Esophagus squamous epithelium (tissue), 5 donors: ENCODE results near the gene KIF26B. TPM values are rescaled to one million over a fixed set of nuclear protein-coding genes. Genes with fewer than 3 reads are reported as not detected.

Experiments
- DNase-seq: peaks from one replicate; lab custom pipeline; 2025; lab: John Stamatoyannopoulos, UW
- H3K27ac ChIP-seq, 4 donors: fragments of 200-600 bp; sonication (generic); one replicate each; pipeline ENCODE4 v1.5.1; 2016 to 2019; ENCODE audit warnings: mild to moderate bottlenecking in 1 of 4
- H3K27me3 ChIP-seq, 4 donors: fragments of 200-600 bp; sonication (generic); 1 replicate in 3 of 4; 2 replicates in 1 of 4; pipeline versions ENCODE4 v1.5.1 to v1.6.0; 2017 to 2021; ENCODE audit warnings: antibody characterized with exemption in 1 of 4
- H3K36me3 ChIP-seq, 3 donors: fragments of 200-600 bp; sonication (generic); one replicate each; pipeline ENCODE4 v1.5.1; 2016 to 2019
- H3K4me1 ChIP-seq, 3 donors: fragments of 200-600 bp; sonication (generic); one replicate each; pipeline ENCODE4 v1.5.1; 2017 to 2019
- H3K4me3 ChIP-seq, 4 donors: fragments of 200-600 bp; sonication (generic); 1 replicate in 3 of 4; 2 replicates in 1 of 4; pipeline ENCODE4 v1.5.1; 2016 to 2019; ENCODE audit warnings: mild to moderate bottlenecking in 2 of 4, moderate library complexity in 1 of 4
- H3K9me3 ChIP-seq, 3 donors: fragments of 200-600 bp; sonication (generic); one replicate each; pipeline ENCODE4 v1.5.1; 2016 to 2019
- POLR2A ChIP-seq, 4 donors: fragments of 450-650 bp; IDR thresholded peaks; one replicate each; pipeline ENCODE4 v1.6.1; 2017; ENCODE audit warnings: antibody characterized with exemption in 4 of 4, mild to moderate bottlenecking in 4 of 4, moderate library complexity in 3 of 4
- WGBS, 2 donors: methylation state at CpG; one replicate each; pipeline ENCODE4 v1.1.5; 2018; 5-methylcytosine and 5-hydroxymethylcytosine counted together
- intact Hi-C: fragments of 100-400 bp; cut with DNase I; formaldehyde crosslinking; loops from one replicate; pipeline ENCODE4 v1.15.0; 2022
- total RNA-seq, 4 donors: library from RNA; depleted of rRNA; stranded (reverse); fragments of >200 nt; gene quantifications; one replicate each; pipeline ENCODE4 v1.1.0, GENCODE V29; 2016
- TF ChIP-seq, protein P1 (sequence below), 6 experiments: fragments of 450-650 bp in 4 of 6; fragments of 200-600 bp in 2 of 6; sonication (generic) in 2 of 6; IDR thresholded peaks; one replicate each; pipeline ENCODE4 v1.5.1; 2016 to 2019; ENCODE audit warnings: antibody characterized with exemption in 6 of 6, mild to moderate bottlenecking in 4 of 6, moderate library complexity in 4 of 6
- donor health status: DM: yes; HTN: yes; CAD: no.

KIF26B gene
- total RNA-seq, 4 donors from 2014 or later = 0.23 to 2.7 (median 1.0) TPM

DNA sequence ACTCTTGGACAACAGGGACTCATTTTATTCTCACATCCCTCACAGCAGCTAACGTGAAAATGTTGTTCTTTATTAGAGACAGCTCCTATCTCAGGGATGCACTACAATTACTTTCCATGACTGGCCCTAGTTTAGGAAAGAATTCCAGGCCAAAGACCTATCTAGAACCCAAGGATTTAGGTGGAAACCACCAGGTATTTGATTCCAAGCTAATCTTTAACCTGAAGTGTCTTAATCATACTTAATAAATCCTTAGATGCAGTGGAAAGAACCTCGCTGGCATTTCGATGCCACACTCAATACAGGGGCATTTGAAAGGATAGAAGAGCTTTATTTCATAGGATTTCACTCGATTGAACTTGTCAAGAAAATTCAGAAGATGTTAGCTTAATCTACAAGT, 218.3 kb downstream of the KIF26B start:
- H3K27me3 ChIP-seq = no peaks in the 10 kb centered on the region
- H3K4me3 ChIP-seq = no peak overlapping the region
- TF ChIP-seq, protein P1, sequence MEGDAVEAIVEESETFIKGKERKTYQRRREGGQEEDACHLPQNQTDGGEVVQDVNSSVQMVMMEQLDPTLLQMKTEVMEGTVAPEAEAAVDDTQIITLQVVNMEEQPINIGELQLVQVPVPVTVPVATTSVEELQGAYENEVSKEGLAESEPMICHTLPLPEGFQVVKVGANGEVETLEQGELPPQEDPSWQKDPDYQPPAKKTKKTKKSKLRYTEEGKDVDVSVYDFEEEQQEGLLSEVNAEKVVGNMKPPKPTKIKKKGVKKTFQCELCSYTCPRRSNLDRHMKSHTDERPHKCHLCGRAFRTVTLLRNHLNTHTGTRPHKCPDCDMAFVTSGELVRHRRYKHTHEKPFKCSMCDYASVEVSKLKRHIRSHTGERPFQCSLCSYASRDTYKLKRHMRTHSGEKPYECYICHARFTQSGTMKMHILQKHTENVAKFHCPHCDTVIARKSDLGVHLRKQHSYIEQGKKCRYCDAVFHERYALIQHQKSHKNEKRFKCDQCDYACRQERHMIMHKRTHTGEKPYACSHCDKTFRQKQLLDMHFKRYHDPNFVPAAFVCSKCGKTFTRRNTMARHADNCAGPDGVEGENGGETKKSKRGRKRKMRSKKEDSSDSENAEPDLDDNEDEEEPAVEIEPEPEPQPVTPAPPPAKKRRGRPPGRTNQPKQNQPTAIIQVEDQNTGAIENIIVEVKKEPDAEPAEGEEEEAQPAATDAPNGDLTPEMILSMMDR (IDR thresholded peaks at IDR 0.05) = no peak
- TF ChIP-seq POLR2A (IDR thresholded peaks at IDR 0.05) = no peak
- DNase-seq = no peak
- WGBS, 2 donors = 80 to 86% methylated on average over 4 of the region's 4 CpGs
- no peaks in the 10 kb centered on the region for H3K4me1 ChIP-seq
- intact Hi-C loops = no loop called here
- no peaks in the 10 kb centered on the region for H3K36me3 ChIP-seq
- no peak overlapping the region for H3K27ac ChIP-seq
- no peaks in the 10 kb centered on the region for H3K9me3 ChIP-seq

DNA sequence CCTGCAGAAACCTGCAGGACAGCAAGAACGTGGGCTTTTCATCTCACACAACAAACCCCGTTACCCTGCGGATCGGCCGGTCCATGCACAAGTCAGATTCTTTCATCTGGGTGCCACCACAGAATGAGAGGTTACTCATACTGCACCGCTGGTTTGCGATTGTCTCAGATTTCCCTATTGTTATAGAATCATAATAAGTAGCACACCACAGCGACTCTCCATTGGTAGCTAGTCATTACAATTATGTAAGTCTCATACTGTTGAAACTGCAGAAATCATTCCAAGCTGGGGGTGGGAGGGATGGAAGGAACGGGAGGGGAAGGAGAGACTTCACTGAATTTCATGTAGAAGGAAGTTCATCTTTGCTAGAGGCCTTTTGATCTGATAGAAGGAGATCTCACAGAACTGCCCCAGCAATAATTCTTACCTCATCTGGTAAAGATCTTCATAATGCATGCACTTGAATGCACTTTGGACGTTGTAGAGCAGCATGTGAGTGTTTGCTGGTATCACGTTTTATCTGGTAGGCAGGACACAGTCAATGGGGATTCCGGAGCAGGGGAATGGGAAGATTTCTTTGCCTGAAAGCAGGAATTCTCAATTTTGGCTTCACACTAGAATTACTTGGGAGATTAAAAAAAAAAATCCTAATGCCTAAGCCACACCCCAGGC, 221.1 kb downstream of the KIF26B start:
- no peak for DNase-seq
- Histone ChIP-seq H3K4me3 (no peak overlapping the region), H3K36me3 (no peaks in the 10 kb centered on the region), H3K9me3 (no peaks in the 10 kb centered on the region), H3K27me3 (no peaks in the 10 kb centered on the region), H3K27ac (no peak overlapping the region), H3K4me1 (no peaks in the 10 kb centered on the region)
- 73 to 76% methylated on average over 6 to 12 of the region's 12 CpGs for WGBS, 2 donors
- intact Hi-C loops = no loop called here
- TF ChIP-seq POLR2A (IDR thresholded peaks at IDR 0.05) = no peak
- TF ChIP-seq, protein P1 (IDR thresholded peaks at IDR 0.05) = no peak

DNA sequence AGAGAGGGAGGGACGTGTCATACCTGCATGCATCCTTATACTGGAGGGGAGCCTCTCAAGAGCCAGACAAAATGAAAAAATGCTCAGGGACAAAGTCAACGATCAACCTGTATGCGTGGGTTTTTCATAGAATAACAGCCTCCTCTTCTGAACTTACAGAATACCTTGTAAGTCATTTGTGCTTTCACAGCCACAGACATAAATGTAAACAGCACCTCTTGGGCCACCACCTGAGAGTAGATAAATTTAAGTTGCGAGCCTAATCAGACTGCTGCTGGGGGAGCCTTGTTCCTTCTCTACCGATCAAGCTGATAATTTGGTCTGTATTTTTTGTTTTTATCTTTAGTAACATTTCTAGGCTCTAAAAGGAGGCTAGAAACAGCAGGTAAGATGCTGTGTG, 223.1 kb downstream of the KIF26B start:
- WGBS, 2 donors = 75 to 83% methylated on average over 5 of the region's 5 CpGs
- intact Hi-C loops = no loop called here
- no peaks in the 10 kb centered on the region for H3K27me3 ChIP-seq

DNA sequence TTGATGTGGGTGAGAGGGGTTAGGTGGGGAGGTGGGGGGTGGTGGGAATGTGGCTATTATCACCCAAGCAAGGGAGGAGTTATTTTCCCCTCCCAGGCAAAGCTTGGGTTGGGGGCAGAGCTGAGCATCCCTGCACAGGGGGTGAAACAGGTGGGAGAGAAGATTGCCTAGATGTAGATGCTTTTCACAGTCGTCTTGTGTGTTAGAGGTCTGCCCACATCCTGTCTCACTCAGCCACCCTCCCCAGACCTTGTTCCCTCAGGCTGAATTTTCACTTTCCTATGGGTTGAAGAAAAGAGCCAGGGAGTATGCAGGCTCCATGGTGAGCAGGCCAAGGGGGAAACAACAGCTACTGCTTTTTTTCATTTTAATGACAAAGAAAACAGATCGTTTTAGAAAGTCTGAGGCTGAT, 223.5 kb downstream of the KIF26B start:
- Histone ChIP-seq H3K4me1 (no peaks in the 10 kb centered on the region), H3K27ac (no peak overlapping the region), H3K4me3 (no peak overlapping the region), H3K9me3 (no peaks in the 10 kb centered on the region), H3K36me3 (no peaks in the 10 kb centered on the region), H3K27me3 (peaks cover 0 to 2% (median 0%) of the 10 kb centered on the region in 4 donors)
- no peak for DNase-seq
- no peak for TF ChIP-seq POLR2A (IDR thresholded peaks at IDR 0.05)
- TF ChIP-seq, protein P1 (IDR thresholded peaks at IDR 0.05) = no peak
- WGBS, 2 donors = 40% methylated on average over 2 of the region's 2 CpGs
- intact Hi-C loops = no loop called here

More for the DNA sequence above, 223.1 kb downstream of the KIF26B start:
- no peak for DNase-seq
- H3K4me1 ChIP-seq = no peaks in the 10 kb centered on the region
- no peaks in the 10 kb centered on the region for H3K36me3 ChIP-seq
- no peak overlapping the region for H3K4me3 ChIP-seq
- H3K9me3 ChIP-seq = no peaks in the 10 kb centered on the region
- TF ChIP-seq, protein P1 (IDR thresholded peaks at IDR 0.05) = no peak
- TF ChIP-seq POLR2A (IDR thresholded peaks at IDR 0.05) = no peak
- no peak overlapping the region for H3K27ac ChIP-seq

DNA sequence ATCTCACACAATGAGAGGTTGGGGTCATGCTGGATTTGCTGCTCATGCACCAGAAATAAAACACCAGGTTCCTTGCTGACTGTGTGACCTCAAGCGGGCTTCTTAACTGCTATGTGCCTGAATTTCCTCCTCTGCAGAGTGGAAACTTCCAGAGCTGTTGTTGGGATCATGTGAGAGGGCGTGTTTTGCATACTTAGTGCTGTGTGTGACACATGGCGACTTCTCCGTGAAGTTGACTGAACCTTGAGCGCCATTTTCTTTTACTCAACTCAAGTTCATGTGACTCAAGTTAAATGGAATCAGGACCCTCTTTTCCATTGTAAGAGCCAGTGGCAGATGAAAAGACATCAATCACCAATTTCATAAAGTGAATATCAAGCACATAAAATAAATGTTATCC, 224.0 kb downstream of the KIF26B start:
- H3K27me3 ChIP-seq = peaks cover 0 to 6% (median 0%) of the 10 kb centered on the region in 4 donors
- H3K36me3 ChIP-seq = no peaks in the 10 kb centered on the region
- no peaks in the 10 kb centered on the region for H3K9me3 ChIP-seq
- no peak overlapping the region for H3K4me3 ChIP-seq
- intact Hi-C loops = no loop called here
- DNase-seq = no peak
- WGBS, 2 donors = 88 to 97% methylated on average over 5 of the region's 5 CpGs
- no peak for TF ChIP-seq POLR2A (IDR thresholded peaks at IDR 0.05)
- TF ChIP-seq, protein P1 (IDR thresholded peaks at IDR 0.05) = no peak
- no peak overlapping the region for H3K27ac ChIP-seq
- H3K4me1 ChIP-seq = no peaks in the 10 kb centered on the region
